GM21528 (cell line): ENCODE measurements around the gene TAF8.

ENCODE experiments used
- ATAC-seq: cut with Tn5 transposase; IDR thresholded peaks from one replicate; pipeline ENCODE4 v1.9.1; 2021; ENCODE audit warnings: mild to moderate bottlenecking, moderate library complexity; ENCODE audit not compliant: unreplicated experiment, low FRiP score

The TAF8 gene

GRCh38 chr6:42049116-42049809 lies 1.1 kb upstream of the TAF8 start:
- no peak for ATAC-seq

GRCh38 chr6:42049948-42050296 lies 402 bp upstream of the TAF8 start:
- no peak for ATAC-seq

GRCh38 chr6:42051268-42051653 lies 937 bp downstream of the TAF8 start:
- ATAC-seq, result no peak

- no peak for ATAC-seq
These were observed 3.3 kb downstream of the TAF8 start for GRCh38 chr6:42053601-42054000.

- ATAC-seq, result no peak
These were observed 9.4 kb downstream of the TAF8 start for GRCh38 chr6:42059743-42060142.

- ATAC-seq, result no peak
These were observed 15.9 kb downstream of the TAF8 start for GRCh38 chr6:42066156-42066675.

GRCh38 chr6:42068173-42068572 lies 17.8 kb downstream of the TAF8 start:
- ATAC-seq, result no peak

- ATAC-seq, result no peak
These were observed 18.7 kb downstream of the TAF8 start for GRCh38 chr6:42068872-42069522.

GRCh38 chr6:42071881-42072583 lies 21.7 kb downstream of the TAF8 start:
- ATAC-seq, result no peak

- no peak for ATAC-seq
These were observed 23.0 kb downstream of the TAF8 start for GRCh38 chr6:42073287-42073686.

GRCh38 chr6:42075159-42075838 lies 25.0 kb downstream of the TAF8 start:
- no peak for ATAC-seq

- no peak for ATAC-seq
These were observed 28.1 kb downstream of the TAF8 start for GRCh38 chr6:42078386-42078785.

- no peak for ATAC-seq
These were observed 29.7 kb downstream of the TAF8 start for GRCh38 chr6:42079941-42080464.

GRCh38 chr6:42083530-42083929 lies 33.2 kb downstream of the TAF8 start:
- no peak for ATAC-seq

GRCh38 chr6:42084889-42085288 lies 34.6 kb downstream of the TAF8 start:
- ATAC-seq, result no peak

- ATAC-seq, result no peak
These were observed 36.0 kb downstream of the TAF8 start for GRCh38 chr6:42086046-42087035.

- no peak for ATAC-seq
These were observed 37.8 kb downstream of the TAF8 start for GRCh38 chr6:42088101-42088591.

GRCh38 chr6:42090819-42091717 lies 40.7 kb downstream of the TAF8 start:
- ATAC-seq, result no peak

GRCh38 chr6:42091718-42092023 lies 41.3 kb downstream of the TAF8 start:
- no peak for ATAC-seq
